ENCODE results near the gene ADISSP. TPM values are rescaled to one million over a fixed set of nuclear protein-coding genes. Genes with fewer than 3 reads are reported as not detected.

Gene ADISSP
- total RNA-seq, 1 donor: 26.8 TPM

- no peak for DNase-seq (ENCODE audit: low read depth)
- H3K4me3 ChIP-seq (ENCODE audit: low read depth, low read length): no peak overlapping the region
- no peak for TF ChIP-seq CTCF (IDR thresholded peaks at IDR 0.05; ENCODE audit: insufficient read depth, low read depth, low read length)
Observed at GRCh38 chr20:3803289-3803688, 35.7 kb upstream of the ADISSP start.

- DNase-seq (ENCODE audit: low read depth): no peak
- TF ChIP-seq CTCF (IDR thresholded peaks at IDR 0.05; ENCODE audit: insufficient read depth, low read depth, low read length): no peak
- no peak overlapping the region for H3K4me3 ChIP-seq (ENCODE audit: low read depth, low read length)
Observed at GRCh38 chr20:3802524-3803239, 35.1 kb upstream of the ADISSP start.

- no peak for TF ChIP-seq CTCF (IDR thresholded peaks at IDR 0.05; ENCODE audit: insufficient read depth, low read depth, low read length)
- H3K4me3 ChIP-seq (ENCODE audit: low read depth, low read length): no peak overlapping the region
- DNase-seq (ENCODE audit: low read depth): no peak
Observed at GRCh38 chr20:3801846-3802245, 34.3 kb upstream of the ADISSP start.

- no peak overlapping the region for H3K4me3 ChIP-seq (ENCODE audit: low read depth, low read length)
- DNase-seq (ENCODE audit: low read depth): no peak
- no peak for TF ChIP-seq CTCF (IDR thresholded peaks at IDR 0.05; ENCODE audit: insufficient read depth, low read depth, low read length)
Observed at GRCh38 chr20:3801299-3801698, 33.7 kb upstream of the ADISSP start.

- no peak for DNase-seq (ENCODE audit: low read depth)
- TF ChIP-seq CTCF (IDR thresholded peaks at IDR 0.05; ENCODE audit: insufficient read depth, low read depth, low read length): no peak
- no peak overlapping the region for H3K4me3 ChIP-seq (ENCODE audit: low read depth, low read length)
Observed at GRCh38 chr20:3800878-3801260, 33.3 kb upstream of the ADISSP start.

GRCh38 chr20:3800256-3800877 is 32.8 kb upstream of the ADISSP start:
- DNase-seq (ENCODE audit: low read depth): no peak
- TF ChIP-seq CTCF (IDR thresholded peaks at IDR 0.05; ENCODE audit: insufficient read depth, low read depth, low read length): no peak
- H3K4me3 ChIP-seq (ENCODE audit: low read depth, low read length): no peak overlapping the region

- no peak for DNase-seq (ENCODE audit: low read depth)
- no peak for TF ChIP-seq CTCF (IDR thresholded peaks at IDR 0.05; ENCODE audit: insufficient read depth, low read depth, low read length)
- H3K4me3 ChIP-seq (ENCODE audit: low read depth, low read length): no peak overlapping the region
Observed at GRCh38 chr20:3798908-3799248, 31.3 kb upstream of the ADISSP start.
